GM23338 (cell line): Measurements from ENCODE around the gene EEF1G. TPM values are rescaled to one million over a fixed set of nuclear protein-coding genes. Genes with fewer than 3 reads are reported as not detected.

Experiments used
- ATAC-seq: fragments of 200-7000 bp; cut with Tn5 transposase; 3 replicates; pipeline ENCODE4 v1.9.1; 2020
- DNase-seq: peaks from one replicate; pipeline ENCODE4 v3.0.0-alpha.2; 2015; ENCODE audit warnings: low spot score
- H2AFZ ChIP-seq: fragments of 200-600 bp; sonication (generic); 2 replicates; pipeline ENCODE4 v1.8.0; 2016; ENCODE audit warnings: antibody characterized with exemption, mild to moderate bottlenecking, moderate library complexity
- H3F3A ChIP-seq: fragments of 200-600 bp; sonication (generic); replicated peaks from 2 replicates; pipeline ENCODE4 v1.8.0; 2017; ENCODE audit warnings: antibody characterized with exemption, mixed run types, low read depth
- H3K27ac ChIP-seq: fragments of 200-600 bp; sonication (generic); 2 replicates; pipeline ENCODE4 v1.6.1; 2016; ENCODE audit warnings: low read depth
- H3K27me3 ChIP-seq: fragments of 200-600 bp; sonication (generic); 2 replicates; pipeline ENCODE4 v1.8.0; 2016; ENCODE audit warnings: mild to moderate bottlenecking, mixed run types, moderate library complexity; ENCODE audit not compliant: insufficient read depth
- H3K36me3 ChIP-seq: fragments of 200-600 bp; sonication (generic); 2 replicates; pipeline ENCODE4 v1.8.0; 2016; ENCODE audit warnings: mild to moderate bottlenecking; ENCODE audit not compliant: insufficient read depth
- H3K4me1 ChIP-seq: fragments of 200-600 bp; sonication (generic); 2 replicates; pipeline ENCODE4 v1.8.0; 2016; ENCODE audit warnings: mild to moderate bottlenecking, moderate library complexity; ENCODE audit not compliant: insufficient read depth
- H3K4me2 ChIP-seq: fragments of 200-600 bp; sonication (generic); 2 replicates; pipeline ENCODE4 v1.7.1; 2017; ENCODE audit warnings: mixed run types
- H3K4me3 ChIP-seq: fragments of 200-600 bp; sonication (generic); 2 replicates; pipeline ENCODE4 v1.6.1; 2016; ENCODE audit warnings: mixed run types
- H3K79me2 ChIP-seq: fragments of 200-600 bp; sonication (generic); replicated peaks from 2 replicates; pipeline ENCODE4 v1.8.0; 2017; ENCODE audit warnings: mild to moderate bottlenecking; ENCODE audit not compliant: insufficient read depth
- H3K9me2 ChIP-seq: fragments of 200-600 bp; sonication (generic); 2 replicates; pipeline ENCODE4 v1.8.0; 2017; ENCODE audit not compliant: insufficient read depth
- H4K20me1 ChIP-seq: fragments of 200-600 bp; sonication (generic); replicated peaks from 2 replicates; pipeline ENCODE4 v1.8.0; 2017; ENCODE audit warnings: mild to moderate bottlenecking; ENCODE audit not compliant: insufficient read depth
- H3K27ac Mint-ChIP-seq: 2 replicates; pipeline ENCODE4 v1.8.0; 2020; ENCODE audit warnings: inconsistent platforms, mild to moderate bottlenecking, moderate library complexity, mixed read lengths
- H3K27me3 Mint-ChIP-seq: 3 replicates; pipeline ENCODE4 v1.8.0; 2022; ENCODE audit warnings: low read depth, mild to moderate bottlenecking, moderate library complexity, mixed read lengths, inconsistent platforms; ENCODE audit not compliant: insufficient read depth, poor library complexity
- H3K36me3 Mint-ChIP-seq: 3 replicates; pipeline ENCODE4 v1.8.0; 2021; ENCODE audit warnings: low read depth, mild to moderate bottlenecking, inconsistent platforms, moderate library complexity, mixed read lengths
- H3K4me1 Mint-ChIP-seq: 3 replicates; pipeline ENCODE4 v1.8.0; 2020; ENCODE audit warnings: mild to moderate bottlenecking, inconsistent platforms, mixed read lengths
- H3K4me3 Mint-ChIP-seq: 3 replicates; pipeline ENCODE4 v1.8.0; 2021; ENCODE audit warnings: moderate library complexity, mild to moderate bottlenecking, inconsistent platforms, mixed read lengths
- H3K9me3 Mint-ChIP-seq: 3 replicates; pipeline ENCODE4 v1.8.0; 2020; ENCODE audit warnings: moderate library complexity, mild to moderate bottlenecking, inconsistent platforms, mixed read lengths
- EZH2phosphoT487 ChIP-seq: fragments of 200-600 bp; sonication (generic); IDR thresholded peaks from one replicate; pipeline ENCODE4 v1.8.1; 2018; ENCODE audit warnings: antibody characterized with exemption; ENCODE audit not compliant: unreplicated experiment
- JUNB ChIP-seq: IDR thresholded peaks from one replicate; pipeline ENCODE4 v1.6.1; 2016; ENCODE audit warnings: antibody characterized with exemption; ENCODE audit not compliant: unreplicated experiment
- NANOG ChIP-seq: IDR thresholded peaks from 2 replicates; pipeline ENCODE4 v1.6.1; 2016; ENCODE audit warnings: antibody characterized with exemption, borderline replicate concordance
- POLR2AphosphoS5 ChIP-seq: IDR thresholded peaks from 2 replicates; pipeline ENCODE4 v1.6.1; 2016; ENCODE audit warnings: antibody characterized with exemption, low read depth
- STAT1 ChIP-seq: IDR thresholded peaks from one replicate; pipeline ENCODE4 v1.6.1; 2016; ENCODE audit warnings: antibody characterized with exemption; ENCODE audit not compliant: unreplicated experiment
- ZNF114 ChIP-seq: fragments of 250-450 bp; sonication (Bioruptor Pico); IDR thresholded peaks from 2 replicates; pipeline ENCODE4 v1.5.0; 2020; ENCODE audit warnings: mild to moderate bottlenecking, moderate library complexity
- ZNF331 ChIP-seq: fragments of 250-450 bp; sonication (Bioruptor Pico); IDR thresholded peaks from 2 replicates; pipeline ENCODE4 v1.5.0; 2020; ENCODE audit warnings: low read depth, mild to moderate bottlenecking, moderate library complexity
- long read RNA-seq: library from polyadenylated mRNA; unstranded; transcript quantifications from one replicate; pipeline ENCODE4 v2.0.0, GENCODE V29; 2020; ENCODE audit not compliant: unreplicated experiment
- polyA plus RNA-seq: library from polyadenylated mRNA; unstranded; fragments of >200 nt; fragmentation: Nextera tagmentation; extraction: Ambion mirVana; gene quantifications from 2 replicates; pipeline ENCODE4 v1.2.1, GENCODE V29; 2016
- total RNA-seq: library from RNA; depleted of rRNA; stranded (reverse); fragments of >200 nt; shearing (Covaris generic); gene quantifications from 2 replicates; pipeline ENCODE4 v1.2.3, GENCODE V29; 2014; rRNA removed
- TF ChIP-seq, protein P1 (sequence below): IDR thresholded peaks from 2 replicates; pipeline ENCODE4 v1.6.1; 2016; ENCODE audit warnings: antibody characterized with exemption
- TF ChIP-seq, protein P2 (sequence below), 2 experiments: fragments of 200-600 bp in 1 of 2; sonication (generic) in 1 of 2; conservative IDR thresholded peaks; 2 replicates each; pipeline versions ENCODE4 v1.5.1 to v1.6.1; 2016 to 2017; ENCODE audit warnings: antibody characterized with exemption in 2 of 2, low read depth in 2 of 2, mild to moderate bottlenecking in 2 of 2, moderate library complexity in 1 of 2

Gene EEF1G, protein sequence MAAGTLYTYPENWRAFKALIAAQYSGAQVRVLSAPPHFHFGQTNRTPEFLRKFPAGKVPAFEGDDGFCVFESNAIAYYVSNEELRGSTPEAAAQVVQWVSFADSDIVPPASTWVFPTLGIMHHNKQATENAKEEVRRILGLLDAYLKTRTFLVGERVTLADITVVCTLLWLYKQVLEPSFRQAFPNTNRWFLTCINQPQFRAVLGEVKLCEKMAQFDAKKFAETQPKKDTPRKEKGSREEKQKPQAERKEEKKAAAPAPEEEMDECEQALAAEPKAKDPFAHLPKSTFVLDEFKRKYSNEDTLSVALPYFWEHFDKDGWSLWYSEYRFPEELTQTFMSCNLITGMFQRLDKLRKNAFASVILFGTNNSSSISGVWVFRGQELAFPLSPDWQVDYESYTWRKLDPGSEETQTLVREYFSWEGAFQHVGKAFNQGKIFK
- total RNA-seq, result 1,200 and 1,316 TPM in 2 replicates
- 696 and 736 TPM in 2 replicates for polyA plus RNA-seq
- long read RNA-seq, transcript EEF1G-201 (10 exons, 1,523 nt), result major isoform, 7,257 of 7,654 reads
- long read RNA-seq, transcript EEF1G-203 (9 exons, 2,496 nt), result minor isoform, 309 of 7,654 reads
- long read RNA-seq, partial matches to known transcripts, result 29 of 7,654 reads
- long read RNA-seq, other reads (novel, unspliced or antisense), result 59 of 7,654 reads

DNA sequence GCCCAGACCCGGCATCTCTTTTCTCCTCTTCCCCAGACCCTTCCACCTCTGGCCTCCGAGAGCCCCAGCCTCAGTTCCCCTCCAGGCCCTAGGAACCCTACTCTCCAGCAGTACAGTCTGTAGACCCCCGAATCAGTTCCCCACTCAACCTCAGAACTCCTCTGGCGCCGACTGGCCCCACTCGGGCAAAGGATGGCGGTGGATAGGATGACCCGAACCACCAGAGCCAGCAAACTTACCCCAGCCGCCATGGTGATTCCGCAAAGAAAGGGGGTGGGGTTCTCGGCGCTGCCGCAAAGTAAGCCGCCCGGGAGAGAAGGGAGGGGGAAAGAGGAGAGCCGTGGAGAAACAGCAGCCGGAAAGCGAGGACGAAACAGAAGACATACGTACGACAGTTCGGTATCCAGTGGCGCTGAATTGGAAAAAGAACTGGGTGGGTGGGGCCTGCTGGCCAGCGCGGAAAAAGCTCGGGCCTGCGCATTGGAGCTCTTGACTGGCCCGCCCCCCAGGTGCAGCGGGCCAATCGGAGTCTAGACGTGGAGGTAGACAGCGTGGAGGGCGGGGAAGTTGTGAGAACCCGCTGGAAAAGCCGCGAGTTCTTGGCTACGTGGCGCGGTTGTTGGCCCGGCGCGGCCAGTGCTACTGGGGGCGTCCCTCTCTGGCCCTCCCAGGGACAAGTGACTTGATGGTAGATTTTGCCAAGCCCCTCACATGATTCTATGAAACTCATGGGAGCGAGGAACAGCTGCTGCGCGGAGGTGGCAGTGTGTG, at the start of gene EEF1G:
Gene EEF1G, minus strand, starts transcription at position 300 of the 771 bp plus-strand sequence. Its CDS starts 49 bp downstream, at position 251.
- ATAC-seq (peak; percentile 93), DNase-seq (peak; percentile 100)
- peaks cover 48% of the 10 kb centered on the region for H3K79me2 ChIP-seq
- H3K4me1 ChIP-seq, result peaks cover 24% of the 10 kb centered on the region
- H3K36me3 ChIP-seq, result peaks cover 39% of the 10 kb centered on the region
- H3F3A ChIP-seq, result peaks cover 52% of the 10 kb centered on the region
- H4K20me1 ChIP-seq, result peaks cover 42% of the 10 kb centered on the region
- Mint-ChIP-seq H3K9me3 (no peaks in the 10 kb centered on the region), H3K36me3 (peaks cover 76% of the 10 kb centered on the region), H3K27me3 (peaks cover 18% of the 10 kb centered on the region), H3K27ac (peak within 1 kb of the TSS; percentile 99), H3K4me3 (peak within 1 kb of the TSS; percentile 99), H3K4me1 (peaks cover 33% of the 10 kb centered on the region)
- peak within 1 kb of the TSS; percentile 35 for H3K27ac ChIP-seq
- peak within 1 kb of the TSS; percentile 100 for H3K4me2 ChIP-seq
- no peak for TF ChIP-seq JUNB
- TF ChIP-seq POLR2AphosphoS5, result peak; percentile 90
- TF ChIP-seq, protein P1, sequence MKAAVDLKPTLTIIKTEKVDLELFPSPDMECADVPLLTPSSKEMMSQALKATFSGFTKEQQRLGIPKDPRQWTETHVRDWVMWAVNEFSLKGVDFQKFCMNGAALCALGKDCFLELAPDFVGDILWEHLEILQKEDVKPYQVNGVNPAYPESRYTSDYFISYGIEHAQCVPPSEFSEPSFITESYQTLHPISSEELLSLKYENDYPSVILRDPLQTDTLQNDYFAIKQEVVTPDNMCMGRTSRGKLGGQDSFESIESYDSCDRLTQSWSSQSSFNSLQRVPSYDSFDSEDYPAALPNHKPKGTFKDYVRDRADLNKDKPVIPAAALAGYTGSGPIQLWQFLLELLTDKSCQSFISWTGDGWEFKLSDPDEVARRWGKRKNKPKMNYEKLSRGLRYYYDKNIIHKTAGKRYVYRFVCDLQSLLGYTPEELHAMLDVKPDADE, result 0 out of 2 replicates have a peak, but pooled peaks have one; percentile 41
- TF ChIP-seq ZNF331 (CRISPR knock-in tag), result no peak
- TF ChIP-seq ZNF114 (CRISPR knock-in tag), result no peak
- no peaks in the 10 kb centered on the region for H3K27me3 ChIP-seq
- peak within 1 kb of the TSS; percentile 23 for H2AFZ ChIP-seq
- H3K4me3 ChIP-seq, result peak within 1 kb of the TSS; percentile 79
- H3K9me2 ChIP-seq, result no peaks in the 10 kb centered on the region

DNA sequence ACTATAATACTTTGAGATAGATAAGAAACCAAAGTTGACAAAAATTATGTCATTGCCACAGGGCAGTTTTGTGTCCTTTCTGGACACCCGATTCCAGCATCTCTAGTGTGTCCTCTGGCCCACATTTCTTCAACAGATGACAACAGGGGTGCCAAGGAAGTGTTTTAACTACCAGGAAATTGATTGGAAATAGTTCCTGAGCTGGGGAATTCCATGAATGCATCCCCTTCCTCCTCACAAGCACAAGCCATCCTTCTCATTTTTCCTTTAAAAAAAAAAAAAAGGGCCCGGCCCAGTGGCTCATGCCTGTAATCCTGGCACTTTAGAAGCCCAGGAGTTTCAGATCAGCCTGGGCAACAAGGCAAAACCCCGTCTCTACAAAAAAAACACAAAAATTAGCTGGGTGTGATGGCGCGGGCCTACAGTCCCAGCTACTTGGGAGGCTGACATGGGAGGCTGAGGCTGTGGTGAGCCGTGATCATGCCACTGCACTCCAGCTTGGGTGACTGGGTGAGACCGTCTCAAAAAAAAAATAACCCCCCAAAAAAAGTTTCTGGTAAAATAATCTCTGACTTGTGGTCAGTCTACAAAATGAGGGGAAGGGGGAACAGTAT, 48.9 kb upstream of the EEF1G start:
- Mint-ChIP-seq H3K27me3 (peaks cover 11% of the 10 kb centered on the region), H3K4me1 (peaks cover 16% of the 10 kb centered on the region), H3K9me3 (no peaks in the 10 kb centered on the region), H3K4me3 (peak overlapping the region; percentile 94), H3K27ac (peak overlapping the region; percentile 96), H3K36me3 (peaks cover 35% of the 10 kb centered on the region)
- Histone ChIP-seq H3K36me3 (peaks cover 17% of the 10 kb centered on the region), H3K27ac (peak overlapping the region; percentile 88), H3K4me2 (peak overlapping the region; percentile 68), H2AFZ (no peak overlapping the region), H3K4me3 (peak overlapping the region; percentile 87), H3F3A (peaks cover 39% of the 10 kb centered on the region), H3K9me2 (no peaks in the 10 kb centered on the region), H4K20me1 (no peaks in the 10 kb centered on the region), H3K79me2 (peaks cover 8% of the 10 kb centered on the region; the same call in 1 of the 2 replicates), H3K4me1 (peaks cover 12% of the 10 kb centered on the region), H3K27me3 (no peaks in the 10 kb centered on the region)
- peak; percentile 57 for DNase-seq
- no peak for ATAC-seq
- TF ChIP-seq, protein P2, sequence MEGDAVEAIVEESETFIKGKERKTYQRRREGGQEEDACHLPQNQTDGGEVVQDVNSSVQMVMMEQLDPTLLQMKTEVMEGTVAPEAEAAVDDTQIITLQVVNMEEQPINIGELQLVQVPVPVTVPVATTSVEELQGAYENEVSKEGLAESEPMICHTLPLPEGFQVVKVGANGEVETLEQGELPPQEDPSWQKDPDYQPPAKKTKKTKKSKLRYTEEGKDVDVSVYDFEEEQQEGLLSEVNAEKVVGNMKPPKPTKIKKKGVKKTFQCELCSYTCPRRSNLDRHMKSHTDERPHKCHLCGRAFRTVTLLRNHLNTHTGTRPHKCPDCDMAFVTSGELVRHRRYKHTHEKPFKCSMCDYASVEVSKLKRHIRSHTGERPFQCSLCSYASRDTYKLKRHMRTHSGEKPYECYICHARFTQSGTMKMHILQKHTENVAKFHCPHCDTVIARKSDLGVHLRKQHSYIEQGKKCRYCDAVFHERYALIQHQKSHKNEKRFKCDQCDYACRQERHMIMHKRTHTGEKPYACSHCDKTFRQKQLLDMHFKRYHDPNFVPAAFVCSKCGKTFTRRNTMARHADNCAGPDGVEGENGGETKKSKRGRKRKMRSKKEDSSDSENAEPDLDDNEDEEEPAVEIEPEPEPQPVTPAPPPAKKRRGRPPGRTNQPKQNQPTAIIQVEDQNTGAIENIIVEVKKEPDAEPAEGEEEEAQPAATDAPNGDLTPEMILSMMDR (conservative IDR thresholded peaks at IDR 0.05; ENCODE audit: low read depth in 2 of 2), result no peak
- no peak for TF ChIP-seq JUNB
- no peak for TF ChIP-seq STAT1
- no peak for TF ChIP-seq NANOG
- no peak for TF ChIP-seq EZH2phosphoT487
